Activated CD4-positive, alpha-beta T cell treated with anti-CD3 and anti-CD28 coated beads, Interleukin-2, amount 10 ng/mL, durations not matched to agents 7 days and 5 days (primary cell): Measurements from ENCODE around the gene CALCOCO2. TPM values are rescaled to one million over a fixed set of nuclear protein-coding genes. Genes with fewer than 3 reads are reported as not detected.
"Not testable (repeated sequence)": the region's sequence is repeated elsewhere in the genome, so short reads cannot be mapped to it uniquely, and the experiment has no call there.

Experiments used
- CTCF ChIA-PET: fragments of 350-600 bp; sonication (Branson Sonifier 250); formaldehyde crosslinking; loops from one replicate; lab custom pipeline; 2021; ENCODE audit warnings: antibody characterized with exemption; lab: Charles Lee
- POLR2A ChIA-PET: fragments of 350-600 bp; sonication (Branson Sonifier 250); formaldehyde crosslinking; loops from one replicate; lab custom pipeline; 2021; ENCODE audit warnings: antibody characterized with exemption; lab: Charles Lee
- DNase-seq: peaks from one replicate; pipeline ENCODE4 v3.0.0-alpha.2; 2020
- H3K27ac Mint-ChIP-seq: one replicate; pipeline ENCODE4 v1.8.0; 2021; ENCODE audit warnings: mild to moderate bottlenecking, moderate library complexity, mixed read lengths
- H3K27me3 Mint-ChIP-seq: one replicate; pipeline ENCODE4 v1.8.0; 2021; ENCODE audit warnings: mixed read lengths
- H3K36me3 Mint-ChIP-seq: one replicate; pipeline ENCODE4 v1.8.0; 2021; ENCODE audit warnings: low read depth, mixed read lengths
- H3K4me1 Mint-ChIP-seq: one replicate; pipeline ENCODE4 v1.8.0; 2021; ENCODE audit warnings: mixed read lengths
- H3K4me3 Mint-ChIP-seq: one replicate; pipeline ENCODE4 v1.8.0; 2021; ENCODE audit warnings: mild to moderate bottlenecking, moderate library complexity, mixed read lengths
- H3K9me3 Mint-ChIP-seq: one replicate; pipeline ENCODE4 v1.8.0; 2021; ENCODE audit warnings: mixed read lengths
- total RNA-seq, 2 experiments: library from RNA; stranded (reverse); gene quantifications; one replicate each; pipeline ENCODE4 v1.2.3, GENCODE V29; 2021

The CALCOCO2 gene
- total RNA-seq, 2 experiments from 2014 or later, result 171 to 214 TPM

GRCh38 chr17:48835971-48836370 is 5.1 kb downstream of the CALCOCO2 start:
- peaks cover 92% of the 10 kb centered on the region for H3K4me1 Mint-ChIP-seq
- CTCF ChIA-PET, result interaction anchor here (0.6 to 2.5 kb wide), 6 partner anchors 12 to 48 kb away, joined by 3 to 10 read pairs (median 4); no protein-coding TSS in a partner anchor
- peak; percentile 22 for DNase-seq
- H3K36me3 Mint-ChIP-seq, result peaks cover 60% of the 10 kb centered on the region
- peak overlapping the region; percentile 76 for H3K27ac Mint-ChIP-seq
- no peaks in the 10 kb centered on the region for H3K9me3 Mint-ChIP-seq
- H3K27me3 Mint-ChIP-seq, result no peaks in the 10 kb centered on the region
- POLR2A ChIA-PET, result no interaction called here
- H3K4me3 Mint-ChIP-seq, result no peak overlapping the region

- H3K27me3 Mint-ChIP-seq, H3K9me3 Mint-ChIP-seq, POLR2A ChIA-PET: not testable (repeated sequence)
- peak; percentile 53 for DNase-seq
- peaks cover 67% of the 10 kb centered on the region for H3K36me3 Mint-ChIP-seq
- peak overlapping the region; percentile 90 for H3K27ac Mint-ChIP-seq
- CTCF ChIA-PET, result interaction anchor here (0.6 to 2.5 kb wide), 2 partner anchors 11 to 386 kb away, joined by 5 to 10 read pairs; no protein-coding TSS in a partner anchor
- H3K4me1 Mint-ChIP-seq, result peaks cover 95% of the 10 kb centered on the region
- H3K4me3 Mint-ChIP-seq, result peak overlapping the region; percentile 63
These were observed 6.6 kb downstream of the CALCOCO2 start for GRCh38 chr17:48837458-48837857.

- peaks cover 64% of the 10 kb centered on the region for H3K36me3 Mint-ChIP-seq
- CTCF ChIA-PET, result interaction anchor here (0.7 kb wide), 1 partner anchor 23 kb away, joined by 7 read pairs; no protein-coding TSS in a partner anchor
These were observed 9.6 kb downstream of the CALCOCO2 start for GRCh38 chr17:48840441-48840840.

GRCh38 chr17:48841395-48841831 is 10.6 kb downstream of the CALCOCO2 start:
- DNase-seq, result peak; percentile 75
- Mint-ChIP-seq H3K36me3 (peaks cover 56% of the 10 kb centered on the region), H3K27me3 (no peaks in the 10 kb centered on the region), H3K9me3 (no peaks in the 10 kb centered on the region), H3K4me3 (peak overlapping the region; percentile 73), H3K27ac (peak overlapping the region; percentile 90), H3K4me1 (peaks cover 62% of the 10 kb centered on the region)
- ChIA-PET POLR2A (no interaction called here), CTCF (interaction anchor here (0.8 to 1.2 kb wide), 4 partner anchors 9 to 43 kb away, joined by 3 to 5 read pairs (median 4); no protein-coding TSS in a partner anchor)

More at GRCh38 chr17:48840441-48840840, 9.6 kb downstream of the CALCOCO2 start:
- H3K4me3 Mint-ChIP-seq, result peak overlapping the region; percentile 73
- H3K27ac Mint-ChIP-seq, result peak overlapping the region; percentile 90
- peaks cover 72% of the 10 kb centered on the region for H3K4me1 Mint-ChIP-seq
- DNase-seq, result no peak
- H3K27me3 Mint-ChIP-seq, result no peaks in the 10 kb centered on the region
- POLR2A ChIA-PET, result no interaction called here
- no peaks in the 10 kb centered on the region for H3K9me3 Mint-ChIP-seq

- Mint-ChIP-seq H3K4me3 (no peak overlapping the region), H3K27ac (no peak overlapping the region), H3K4me1 (peaks cover 49% of the 10 kb centered on the region), H3K27me3 (no peaks in the 10 kb centered on the region), H3K36me3 (peaks cover 50% of the 10 kb centered on the region), H3K9me3 (no peaks in the 10 kb centered on the region)
- DNase-seq, result no peak
- ChIA-PET CTCF (interaction anchor here (0.9 to 1.6 kb wide), 4 partner anchors 8 to 46 kb away, joined by 3 to 5 read pairs (median 4); no protein-coding TSS in a partner anchor), POLR2A (no interaction called here)
These were observed 11.9 kb downstream of the CALCOCO2 start for GRCh38 chr17:48842746-48843145.

GRCh38 chr17:48843187-48843900 is 12.5 kb downstream of the CALCOCO2 start:
- CTCF ChIA-PET, result interaction anchor here (0.7 to 1.6 kb wide), 6 partner anchors 9 to 165 kb away, joined by 3 to 5 read pairs (median 4); no protein-coding TSS in a partner anchor
- Mint-ChIP-seq H3K27ac (peak overlapping the region; percentile 25), H3K4me1 (peaks cover 43% of the 10 kb centered on the region), H3K27me3 (no peaks in the 10 kb centered on the region), H3K36me3 (peaks cover 52% of the 10 kb centered on the region), H3K4me3 (no peak overlapping the region), H3K9me3 (no peaks in the 10 kb centered on the region)
- POLR2A ChIA-PET, result interaction anchor here (0.7 kb wide), 1 partner anchor 26 kb away, joined by 8 read pairs; no protein-coding TSS in a partner anchor
- no peak for DNase-seq

- no peaks in the 10 kb centered on the region for H3K9me3 Mint-ChIP-seq
- no peaks in the 10 kb centered on the region for H3K27me3 Mint-ChIP-seq
- H3K27ac Mint-ChIP-seq, result peak overlapping the region; percentile 66
- DNase-seq, result no peak
- H3K4me3 Mint-ChIP-seq, result no peak overlapping the region
- POLR2A ChIA-PET, result interaction anchor here (0.6 kb wide), 1 partner anchor 12 kb away, joined by 6 read pairs; no protein-coding TSS in a partner anchor
- peaks cover 19% of the 10 kb centered on the region for H3K4me1 Mint-ChIP-seq
- peaks cover 64% of the 10 kb centered on the region for H3K36me3 Mint-ChIP-seq
- CTCF ChIA-PET, result interaction anchor here (0.6 to 2.4 kb wide), 11 partner anchors 10 to 319 kb away, joined by 3 to 7 read pairs (median 4); no protein-coding TSS in a partner anchor
These were observed 20.0 kb downstream of the CALCOCO2 start for GRCh38 chr17:48850792-48851323.

- Mint-ChIP-seq H3K9me3 (no peaks in the 10 kb centered on the region), H3K27me3 (no peaks in the 10 kb centered on the region), H3K4me1 (peaks cover 23% of the 10 kb centered on the region), H3K27ac (no peak overlapping the region), H3K4me3 (no peak overlapping the region), H3K36me3 (peaks cover 58% of the 10 kb centered on the region)
- ChIA-PET POLR2A (no interaction called here), CTCF (interaction anchor here (0.6 to 2.6 kb wide), 3 partner anchors 24 to 41 kb away, joined by 3 to 5 read pairs (median 3); no protein-coding TSS in a partner anchor)
- no peak for DNase-seq
These were observed 24.1 kb downstream of the CALCOCO2 start for GRCh38 chr17:48854774-48855476.

GRCh38 chr17:48856122-48856821 is 25.4 kb downstream of the CALCOCO2 start:
- Mint-ChIP-seq H3K36me3 (peaks cover 58% of the 10 kb centered on the region), H3K4me3 (no peak overlapping the region), H3K27me3 (no peaks in the 10 kb centered on the region), H3K27ac (no peak overlapping the region), H3K9me3 (no peaks in the 10 kb centered on the region), H3K4me1 (peaks cover 14% of the 10 kb centered on the region)
- no peak for DNase-seq
- POLR2A ChIA-PET, result no interaction called here
- CTCF ChIA-PET, result interaction anchor here (1.0 to 2.6 kb wide), 2 partner anchors 13 to 23 kb away, joined by 3 to 5 read pairs; no protein-coding TSS in a partner anchor

- CTCF ChIA-PET, result interaction anchor here (0.7 to 2.2 kb wide), 5 partner anchors 15 to 45 kb away, joined by 3 to 8 read pairs (median 3); no protein-coding TSS in a partner anchor
- DNase-seq, result no peak
- Mint-ChIP-seq H3K27ac (no peak overlapping the region), H3K9me3 (no peaks in the 10 kb centered on the region), H3K4me1 (peaks cover 10% of the 10 kb centered on the region), H3K27me3 (no peaks in the 10 kb centered on the region), H3K36me3 (peaks cover 56% of the 10 kb centered on the region), H3K4me3 (no peak overlapping the region)
- POLR2A ChIA-PET, result interaction anchor here (0.7 kb wide), 1 partner anchor 960 kb away, joined by 3 read pairs; no protein-coding TSS in a partner anchor
These were observed 29.2 kb downstream of the CALCOCO2 start for GRCh38 chr17:48860034-48860433.

- H3K9me3 Mint-ChIP-seq, result no peaks in the 10 kb centered on the region
- POLR2A ChIA-PET, result interaction anchor here (0.7 kb wide), 1 partner anchor 960 kb away, joined by 3 read pairs; no protein-coding TSS in a partner anchor
- DNase-seq, result no peak
- CTCF ChIA-PET, result interaction anchor here (0.7 to 1.8 kb wide), 5 partner anchors 15 to 51 kb away, joined by 3 to 6 read pairs (median 3); no protein-coding TSS in a partner anchor
- no peak overlapping the region for H3K4me3 Mint-ChIP-seq
- H3K4me1 Mint-ChIP-seq, result peaks cover 9% of the 10 kb centered on the region
- H3K27ac Mint-ChIP-seq, result no peak overlapping the region
- H3K36me3 Mint-ChIP-seq, result peaks cover 56% of the 10 kb centered on the region
- no peaks in the 10 kb centered on the region for H3K27me3 Mint-ChIP-seq
These were observed 29.6 kb downstream of the CALCOCO2 start for GRCh38 chr17:48860456-48860855.
